ENCODE data around the gene FAM81A.

The FAM81A gene

DNA sequence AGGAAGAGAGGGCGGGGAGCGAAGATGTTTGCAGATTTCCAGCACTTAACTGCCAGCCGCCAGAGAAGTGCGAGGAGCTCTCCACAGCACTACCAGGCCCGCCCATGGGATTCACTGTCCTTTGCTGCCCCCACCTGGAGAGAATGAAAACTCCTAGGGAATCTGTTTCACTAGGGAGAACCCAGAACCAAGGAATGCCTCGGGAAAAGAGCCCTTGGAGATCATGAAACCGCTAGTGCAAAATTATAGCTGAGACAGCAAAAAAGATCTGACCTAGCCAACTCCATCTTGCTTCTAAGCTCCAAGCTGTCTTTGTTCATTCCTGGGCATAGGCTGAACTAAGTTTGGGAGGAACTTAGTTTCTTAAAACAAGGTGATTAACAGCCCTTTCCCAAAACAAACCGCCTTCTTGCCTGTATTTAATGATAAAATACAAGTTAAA, 91.0 kb downstream of the FAM81A start:
- no peak overlapping the region for H3K27ac ChIP-seq (ENCODE audit: low read length)
- H3K4me3 ChIP-seq (ENCODE audit: low read length), result no peak overlapping the region
- no peaks in the 10 kb centered on the region for H3K4me1 ChIP-seq (ENCODE audit: control insufficient read depth, low read depth, low read length)
- H3K27me3 ChIP-seq (ENCODE audit: control insufficient read depth, insufficient read depth, low read length), result no peaks in the 10 kb centered on the region
- no peaks in the 10 kb centered on the region for H3K36me3 ChIP-seq (ENCODE audit: control insufficient read depth, low read depth, low read length)
- H3K9ac ChIP-seq (ENCODE audit: low read length), result no peak overlapping the region
- H3K9me3 ChIP-seq (ENCODE audit: control insufficient read depth, low read depth, low read length), result no peaks in the 10 kb centered on the region

DNA sequence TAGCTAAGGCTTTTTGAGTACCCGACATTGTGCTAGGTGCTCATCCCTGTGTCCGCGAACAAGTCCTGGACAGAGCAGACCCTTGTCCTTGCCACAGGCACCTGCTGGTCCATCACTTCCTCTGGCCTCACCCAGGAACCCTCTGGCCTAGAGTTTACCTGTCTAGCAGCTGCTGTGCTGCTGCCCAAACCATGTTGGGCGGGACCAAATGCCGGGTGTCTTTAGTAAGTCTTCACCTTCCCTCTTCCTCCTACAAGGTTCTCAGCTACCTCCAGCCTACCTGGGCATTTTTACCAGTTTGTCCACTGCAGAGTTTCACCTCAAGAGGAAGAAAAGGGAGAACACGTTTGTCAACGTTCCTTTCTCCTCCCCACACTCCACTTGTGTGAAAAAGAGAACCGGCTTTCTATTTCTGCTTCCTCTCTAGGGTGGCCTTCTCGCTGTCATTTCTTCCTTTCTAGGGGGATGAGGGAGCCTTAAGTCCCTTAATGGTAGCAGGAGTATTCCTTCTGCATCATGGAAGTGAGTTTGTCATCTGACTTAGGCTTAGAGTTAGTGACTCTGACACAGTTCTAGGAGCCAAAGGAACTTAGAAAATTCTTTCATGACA, 93.2 kb downstream of the FAM81A start:
- Histone ChIP-seq H3K4me3 (ENCODE audit: low read length) (no peak overlapping the region), H3K9me3 (ENCODE audit: control insufficient read depth, low read depth, low read length) (no peaks in the 10 kb centered on the region), H3K9ac (ENCODE audit: low read length) (no peak overlapping the region), H3K27ac (ENCODE audit: low read length) (no peak overlapping the region), H3K36me3 (ENCODE audit: control insufficient read depth, low read depth, low read length) (no peaks in the 10 kb centered on the region), H3K4me1 (ENCODE audit: control insufficient read depth, low read depth, low read length) (no peaks in the 10 kb centered on the region), H3K27me3 (ENCODE audit: control insufficient read depth, insufficient read depth, low read length) (no peaks in the 10 kb centered on the region)

DNA sequence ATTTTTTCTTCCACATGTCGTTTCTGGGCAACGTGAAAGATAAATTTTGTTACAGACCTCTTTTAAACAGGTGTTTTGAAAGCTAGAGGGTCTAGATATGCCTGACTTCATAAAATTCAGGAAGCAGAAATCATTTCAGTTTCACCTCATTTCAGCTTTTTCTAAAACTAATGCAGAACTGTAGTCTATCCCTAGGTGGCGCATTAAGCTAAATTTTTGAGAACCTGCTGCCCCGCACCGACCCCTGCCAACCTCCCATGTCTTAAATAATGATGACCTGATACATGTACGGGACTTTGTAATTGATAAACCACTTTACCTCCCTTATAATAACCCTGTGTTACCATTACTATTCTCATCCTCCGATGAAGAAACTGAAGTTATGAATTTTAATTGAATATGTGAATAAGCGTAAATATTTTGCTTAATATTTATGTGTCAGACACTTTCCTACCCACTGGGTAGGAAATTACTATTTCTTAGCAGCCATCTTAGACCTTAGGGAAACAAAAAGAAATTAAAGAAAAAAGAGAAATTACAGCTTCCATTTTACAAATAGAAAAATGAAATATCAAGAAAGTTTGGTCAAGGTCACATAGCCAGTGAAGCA, 94.9 kb downstream of the FAM81A start:
- Histone ChIP-seq H3K4me1 (ENCODE audit: control insufficient read depth, low read depth, low read length) (no peaks in the 10 kb centered on the region), H3K4me3 (ENCODE audit: low read length) (no peak overlapping the region), H3K27me3 (ENCODE audit: control insufficient read depth, insufficient read depth, low read length) (no peaks in the 10 kb centered on the region), H3K9ac (ENCODE audit: low read length) (no peak overlapping the region), H3K9me3 (ENCODE audit: control insufficient read depth, low read depth, low read length) (no peaks in the 10 kb centered on the region), H3K36me3 (ENCODE audit: control insufficient read depth, low read depth, low read length) (no peaks in the 10 kb centered on the region), H3K27ac (ENCODE audit: low read length) (no peak overlapping the region)

- no peaks in the 10 kb centered on the region for H3K36me3 ChIP-seq (ENCODE audit: control insufficient read depth, low read depth, low read length)
Measured at GRCh38 chr15:59536553-59536952, 98.6 kb downstream of the FAM81A start.

DNA sequence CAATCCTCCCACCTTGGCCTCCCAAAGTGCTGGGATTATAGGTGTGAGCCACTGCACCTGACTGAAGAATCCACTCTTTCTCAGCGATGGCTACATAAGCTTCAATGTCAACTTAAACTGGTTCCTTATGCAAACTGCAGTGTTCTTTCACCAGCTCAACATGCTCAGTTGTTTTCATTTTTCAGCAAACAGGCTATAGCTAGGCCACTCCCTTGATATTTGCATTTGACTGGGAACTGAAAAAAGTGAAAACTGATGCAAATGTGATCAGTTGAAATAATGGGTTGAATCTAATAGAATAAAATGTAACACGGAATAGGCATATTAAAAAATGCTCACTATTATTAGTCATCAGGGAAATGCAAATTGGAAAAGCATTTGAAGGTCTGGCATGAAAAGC, 99.4 kb downstream of the FAM81A start:
- Histone ChIP-seq H3K4me1 (ENCODE audit: control insufficient read depth, low read depth, low read length) (no peaks in the 10 kb centered on the region), H3K27me3 (ENCODE audit: control insufficient read depth, insufficient read depth, low read length) (no peaks in the 10 kb centered on the region), H3K9me3 (ENCODE audit: control insufficient read depth, low read depth, low read length) (no peaks in the 10 kb centered on the region), H3K9ac (ENCODE audit: low read length) (no peak overlapping the region), H3K36me3 (ENCODE audit: control insufficient read depth, low read depth, low read length) (no peaks in the 10 kb centered on the region), H3K27ac (ENCODE audit: low read length) (no peak overlapping the region), H3K4me3 (ENCODE audit: low read length) (no peak overlapping the region)

More at GRCh38 chr15:59536553-59536952, 98.6 kb downstream of the FAM81A start:
- Histone ChIP-seq H3K9me3 (ENCODE audit: control insufficient read depth, low read depth, low read length) (no peaks in the 10 kb centered on the region), H3K4me1 (ENCODE audit: control insufficient read depth, low read depth, low read length) (no peaks in the 10 kb centered on the region), H3K4me3 (ENCODE audit: low read length) (no peak overlapping the region), H3K27me3 (ENCODE audit: control insufficient read depth, insufficient read depth, low read length) (no peaks in the 10 kb centered on the region), H3K27ac (ENCODE audit: low read length) (no peak overlapping the region), H3K9ac (ENCODE audit: low read length) (no peak overlapping the region)

DNA sequence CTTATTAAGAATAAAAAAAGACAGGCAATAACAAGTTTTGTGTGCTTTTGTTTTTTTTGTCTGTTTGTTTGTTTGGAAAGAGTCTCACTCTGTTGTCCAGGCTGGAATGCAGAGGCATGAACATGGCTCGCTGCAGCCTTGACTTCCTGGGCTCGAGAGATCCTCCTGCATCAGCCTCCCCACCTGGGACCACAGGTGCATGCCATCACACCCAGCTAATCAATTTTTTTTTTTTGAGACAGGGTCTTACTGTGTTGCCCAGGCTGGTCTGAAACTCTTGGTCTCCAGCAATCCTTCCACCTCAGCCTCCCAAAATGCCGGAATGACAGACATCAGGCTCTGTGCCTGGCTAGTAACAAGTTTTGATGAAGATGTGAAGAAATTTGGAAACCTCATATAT, 100.5 kb downstream of the FAM81A start:
- H3K4me3 ChIP-seq (ENCODE audit: low read length), result no peak overlapping the region
- H3K9ac ChIP-seq (ENCODE audit: low read length), result no peak overlapping the region
- H3K27me3 ChIP-seq (ENCODE audit: control insufficient read depth, insufficient read depth, low read length), result peaks cover 10% of the 10 kb centered on the region
- H3K4me1 ChIP-seq (ENCODE audit: control insufficient read depth, low read depth, low read length), result no peaks in the 10 kb centered on the region
- H3K36me3 ChIP-seq (ENCODE audit: control insufficient read depth, low read depth, low read length), result no peaks in the 10 kb centered on the region
- no peak overlapping the region for H3K27ac ChIP-seq (ENCODE audit: low read length)
- H3K9me3 ChIP-seq (ENCODE audit: control insufficient read depth, low read depth, low read length), result no peaks in the 10 kb centered on the region

DNA sequence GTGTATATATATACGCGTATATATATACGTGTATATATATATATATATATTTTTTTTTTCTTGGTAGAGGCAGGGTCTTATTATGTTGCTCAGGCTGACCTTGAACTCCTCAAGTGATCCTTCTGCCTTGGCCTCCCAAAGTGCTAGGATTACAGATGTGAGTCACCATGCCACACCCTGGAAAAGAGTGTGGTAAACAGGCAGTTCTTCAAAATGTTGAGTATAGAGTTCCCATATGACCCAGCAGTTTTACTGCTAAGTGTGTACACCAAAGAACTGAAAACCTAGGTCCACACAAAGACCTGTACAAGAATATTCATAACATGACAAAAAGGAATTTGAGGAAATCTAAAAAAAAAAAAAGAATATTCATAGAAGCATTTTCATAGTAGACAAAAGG, 101.8 kb downstream of the FAM81A start:
- Histone ChIP-seq H3K9ac (ENCODE audit: low read length) (no peak overlapping the region), H3K9me3 (ENCODE audit: control insufficient read depth, low read depth, low read length) (no peaks in the 10 kb centered on the region), H3K4me1 (ENCODE audit: control insufficient read depth, low read depth, low read length) (no peaks in the 10 kb centered on the region), H3K27ac (ENCODE audit: low read length) (no peak overlapping the region), H3K4me3 (ENCODE audit: low read length) (no peak overlapping the region), H3K36me3 (ENCODE audit: control insufficient read depth, low read depth, low read length) (no peaks in the 10 kb centered on the region), H3K27me3 (ENCODE audit: control insufficient read depth, insufficient read depth, low read length) (peaks cover 23% of the 10 kb centered on the region)

- Histone ChIP-seq H3K4me1 (ENCODE audit: control insufficient read depth, low read depth, low read length) (no peaks in the 10 kb centered on the region), H3K27me3 (ENCODE audit: control insufficient read depth, insufficient read depth, low read length) (peaks cover 26% of the 10 kb centered on the region), H3K27ac (ENCODE audit: low read length) (no peak overlapping the region), H3K9me3 (ENCODE audit: control insufficient read depth, low read depth, low read length) (no peaks in the 10 kb centered on the region), H3K36me3 (ENCODE audit: control insufficient read depth, low read depth, low read length) (no peaks in the 10 kb centered on the region), H3K4me3 (ENCODE audit: low read length) (no peak overlapping the region), H3K9ac (ENCODE audit: low read length) (no peak overlapping the region)
Measured at GRCh38 chr15:59540654-59541053, 102.7 kb downstream of the FAM81A start.

- Histone ChIP-seq H3K4me3 (ENCODE audit: low read length) (no peak overlapping the region), H3K36me3 (ENCODE audit: control insufficient read depth, low read depth, low read length) (no peaks in the 10 kb centered on the region), H3K9ac (ENCODE audit: low read length) (no peak overlapping the region), H3K27ac (ENCODE audit: low read length) (no peak overlapping the region), H3K4me1 (ENCODE audit: control insufficient read depth, low read depth, low read length) (peaks cover 3% of the 10 kb centered on the region), H3K27me3 (ENCODE audit: control insufficient read depth, insufficient read depth, low read length) (peaks cover 37% of the 10 kb centered on the region), H3K9me3 (ENCODE audit: control insufficient read depth, low read depth, low read length) (no peaks in the 10 kb centered on the region)
Measured at GRCh38 chr15:59541750-59542149, 103.8 kb downstream of the FAM81A start.

GRCh38 chr15:59543721-59544547, 105.9 kb downstream of the FAM81A start:
- no peaks in the 10 kb centered on the region for H3K36me3 ChIP-seq (ENCODE audit: control insufficient read depth, low read depth, low read length)
- H3K27ac ChIP-seq (ENCODE audit: low read length), result no peak overlapping the region
- peaks cover 59% of the 10 kb centered on the region for H3K27me3 ChIP-seq (ENCODE audit: control insufficient read depth, insufficient read depth, low read length)
- no peak overlapping the region for H3K4me3 ChIP-seq (ENCODE audit: low read length)
- no peaks in the 10 kb centered on the region for H3K9me3 ChIP-seq (ENCODE audit: control insufficient read depth, low read depth, low read length)
- H3K4me1 ChIP-seq (ENCODE audit: control insufficient read depth, low read depth, low read length), result peaks cover 3% of the 10 kb centered on the region
- H3K9ac ChIP-seq (ENCODE audit: low read length), result no peak overlapping the region

GRCh38 chr15:59545573-59545972, 107.6 kb downstream of the FAM81A start:
- H3K4me3 ChIP-seq (ENCODE audit: low read length), result no peak overlapping the region
- H3K9me3 ChIP-seq (ENCODE audit: control insufficient read depth, low read depth, low read length), result no peaks in the 10 kb centered on the region
- no peak overlapping the region for H3K27ac ChIP-seq (ENCODE audit: low read length)
- H3K27me3 ChIP-seq (ENCODE audit: control insufficient read depth, insufficient read depth, low read length), result peaks cover 64% of the 10 kb centered on the region
- no peaks in the 10 kb centered on the region for H3K36me3 ChIP-seq (ENCODE audit: control insufficient read depth, low read depth, low read length)
- H3K9ac ChIP-seq (ENCODE audit: low read length), result no peak overlapping the region
- peaks cover 9% of the 10 kb centered on the region for H3K4me1 ChIP-seq (ENCODE audit: control insufficient read depth, low read depth, low read length)
